HG03565 (cell line): ENCODE results near the gene NAALADL2.
"Not testable (repeated sequence)": the region's sequence is repeated elsewhere in the genome, so short reads cannot be mapped to it uniquely, and the experiment has no call there.

Source experiments
- ATAC-seq: cut with Tn5 transposase; IDR thresholded peaks from one replicate; pipeline ENCODE4 v1.9.1; 2021; ENCODE audit warnings: mild to moderate bottlenecking, moderate library complexity; ENCODE audit not compliant: unreplicated experiment

Gene NAALADL2

GRCh38 chr3:175121225-175121624 lies 262.1 kb downstream of the NAALADL2 start:
- ATAC-seq, result no peak

- ATAC-seq, result no peak
Measured at GRCh38 chr3:175127075-175127662, 268.0 kb downstream of the NAALADL2 start.

GRCh38 chr3:175129126-175129525 lies 270.0 kb downstream of the NAALADL2 start:
- no peak for ATAC-seq

- ATAC-seq, result no peak
Measured at GRCh38 chr3:175129571-175129970, 270.4 kb downstream of the NAALADL2 start.

GRCh38 chr3:175131866-175132265 lies 272.7 kb downstream of the NAALADL2 start:
- not testable (repeated sequence) for ATAC-seq

GRCh38 chr3:175132706-175133105 lies 273.6 kb downstream of the NAALADL2 start:
- ATAC-seq, result not testable (repeated sequence)

- ATAC-seq, result no peak
Measured at GRCh38 chr3:175144368-175144767, 285.2 kb downstream of the NAALADL2 start.

- ATAC-seq, result no peak
Measured at GRCh38 chr3:175146258-175146657, 287.1 kb downstream of the NAALADL2 start.

GRCh38 chr3:175149675-175150074 lies 290.5 kb downstream of the NAALADL2 start:
- peak; percentile 79 for ATAC-seq

GRCh38 chr3:175150812-175151401 lies 291.8 kb downstream of the NAALADL2 start:
- ATAC-seq, result no peak

GRCh38 chr3:175153595-175153994 lies 294.5 kb downstream of the NAALADL2 start:
- ATAC-seq, result no peak

GRCh38 chr3:175155172-175155571 lies 296.0 kb downstream of the NAALADL2 start:
- no peak for ATAC-seq

GRCh38 chr3:175159202-175159601 lies 300.1 kb downstream of the NAALADL2 start:
- ATAC-seq, result no peak

- ATAC-seq, result no peak
Measured at GRCh38 chr3:175161291-175161690, 302.2 kb downstream of the NAALADL2 start.

GRCh38 chr3:175163686-175164085 lies 304.6 kb downstream of the NAALADL2 start:
- no peak for ATAC-seq

- ATAC-seq, result not testable (repeated sequence)
Measured at GRCh38 chr3:175173117-175173516, 314.0 kb downstream of the NAALADL2 start.

- ATAC-seq, result no peak
Measured at GRCh38 chr3:175176556-175176955, 317.4 kb downstream of the NAALADL2 start.

GRCh38 chr3:175179055-175179454 lies 319.9 kb downstream of the NAALADL2 start:
- ATAC-seq, result no peak

GRCh38 chr3:175184392-175184791 lies 325.3 kb downstream of the NAALADL2 start:
- ATAC-seq, result no peak

- no peak for ATAC-seq
Measured at GRCh38 chr3:175185903-175186302, 326.8 kb downstream of the NAALADL2 start.

GRCh38 chr3:175186511-175186910 lies 327.4 kb downstream of the NAALADL2 start:
- ATAC-seq, result no peak

GRCh38 chr3:175187586-175187985 lies 328.5 kb downstream of the NAALADL2 start:
- ATAC-seq, result no peak

GRCh38 chr3:175192536-175192935 lies 333.4 kb downstream of the NAALADL2 start:
- ATAC-seq, result no peak
